Panc1 (cell line): Measurements from ENCODE around the gene TRPC4AP.

Experiments used
- CTCF ChIP-seq: fragments of 450-650 bp; IDR thresholded peaks from 2 replicates; pipeline ENCODE4 v1.5.1; 2017; ENCODE audit warnings: mild to moderate bottlenecking
- POLR2AphosphoS5 ChIP-seq: IDR thresholded peaks from 2 replicates; pipeline ENCODE4 v1.6.1; 2012; ENCODE audit warnings: mild to moderate bottlenecking, low read depth, low read length, moderate library complexity

- TF ChIP-seq CTCF (no peak), POLR2AphosphoS5 (no peak)
These were observed 98.0 kb downstream of the TRPC4AP start for GRCh38 chr20:34994509-34995131.
